Fibroblast of villous mesenchyme (primary cell): Measurements from ENCODE around the gene HLCS. TPM values are rescaled to one million over a fixed set of nuclear protein-coding genes. Genes with fewer than 3 reads are reported as not detected.

Experiments used
- DNase-seq: peaks from one replicate; pipeline ENCODE4 v3.0.0-alpha.2; 2010; ENCODE audit warnings: low read depth
- H3K4me3 ChIP-seq: 2 replicates; pipeline ENCODE4 v1.5.1; 2011; ENCODE audit warnings: low read depth, mild to moderate bottlenecking, low read length
- small RNA-seq: library from RNA; depleted of rRNA; stranded (forward); fragments of <200 nt; gene quantifications from one replicate; pipeline ENCODE3, GENCODE V24; 2012
- total RNA-seq: library from RNA; depleted of rRNA; stranded (reverse); fragments of >200 nt; gene quantifications from 2 replicates; pipeline ENCODE4 v1.2.3, GENCODE V29; 2012
- TF ChIP-seq, protein P1 (sequence below): IDR thresholded peaks from 2 replicates; pipeline ENCODE4 v1.5.1; 2012; ENCODE audit warnings: low read depth, mild to moderate bottlenecking, low read length; ENCODE audit not compliant: insufficient read depth

HLCS gene
- total RNA-seq, 1 donor, result 44.0 TPM

DNA sequence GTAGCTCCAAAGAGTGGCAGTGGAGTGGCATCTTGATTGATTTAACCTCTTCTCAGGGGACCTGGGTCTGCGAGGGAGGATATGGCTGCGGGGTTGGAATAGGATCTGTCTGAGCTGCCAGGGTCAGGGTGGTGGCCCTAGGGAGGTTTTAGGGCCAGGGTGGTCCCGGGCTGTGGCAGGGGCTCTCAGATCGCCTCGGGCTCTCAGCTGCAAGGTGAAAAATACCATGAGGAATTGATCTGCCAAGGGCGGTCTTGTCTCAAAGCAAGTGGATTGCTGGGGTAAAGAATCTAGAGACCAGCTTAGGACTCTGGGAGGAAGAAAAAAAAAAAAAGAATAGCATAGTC lies 263.9 kb downstream of the HLCS start:
- TF ChIP-seq, protein P1, sequence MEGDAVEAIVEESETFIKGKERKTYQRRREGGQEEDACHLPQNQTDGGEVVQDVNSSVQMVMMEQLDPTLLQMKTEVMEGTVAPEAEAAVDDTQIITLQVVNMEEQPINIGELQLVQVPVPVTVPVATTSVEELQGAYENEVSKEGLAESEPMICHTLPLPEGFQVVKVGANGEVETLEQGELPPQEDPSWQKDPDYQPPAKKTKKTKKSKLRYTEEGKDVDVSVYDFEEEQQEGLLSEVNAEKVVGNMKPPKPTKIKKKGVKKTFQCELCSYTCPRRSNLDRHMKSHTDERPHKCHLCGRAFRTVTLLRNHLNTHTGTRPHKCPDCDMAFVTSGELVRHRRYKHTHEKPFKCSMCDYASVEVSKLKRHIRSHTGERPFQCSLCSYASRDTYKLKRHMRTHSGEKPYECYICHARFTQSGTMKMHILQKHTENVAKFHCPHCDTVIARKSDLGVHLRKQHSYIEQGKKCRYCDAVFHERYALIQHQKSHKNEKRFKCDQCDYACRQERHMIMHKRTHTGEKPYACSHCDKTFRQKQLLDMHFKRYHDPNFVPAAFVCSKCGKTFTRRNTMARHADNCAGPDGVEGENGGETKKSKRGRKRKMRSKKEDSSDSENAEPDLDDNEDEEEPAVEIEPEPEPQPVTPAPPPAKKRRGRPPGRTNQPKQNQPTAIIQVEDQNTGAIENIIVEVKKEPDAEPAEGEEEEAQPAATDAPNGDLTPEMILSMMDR, result no peak
- no peak overlapping the region for H3K4me3 ChIP-seq
- DNase-seq, result no peak

DNA sequence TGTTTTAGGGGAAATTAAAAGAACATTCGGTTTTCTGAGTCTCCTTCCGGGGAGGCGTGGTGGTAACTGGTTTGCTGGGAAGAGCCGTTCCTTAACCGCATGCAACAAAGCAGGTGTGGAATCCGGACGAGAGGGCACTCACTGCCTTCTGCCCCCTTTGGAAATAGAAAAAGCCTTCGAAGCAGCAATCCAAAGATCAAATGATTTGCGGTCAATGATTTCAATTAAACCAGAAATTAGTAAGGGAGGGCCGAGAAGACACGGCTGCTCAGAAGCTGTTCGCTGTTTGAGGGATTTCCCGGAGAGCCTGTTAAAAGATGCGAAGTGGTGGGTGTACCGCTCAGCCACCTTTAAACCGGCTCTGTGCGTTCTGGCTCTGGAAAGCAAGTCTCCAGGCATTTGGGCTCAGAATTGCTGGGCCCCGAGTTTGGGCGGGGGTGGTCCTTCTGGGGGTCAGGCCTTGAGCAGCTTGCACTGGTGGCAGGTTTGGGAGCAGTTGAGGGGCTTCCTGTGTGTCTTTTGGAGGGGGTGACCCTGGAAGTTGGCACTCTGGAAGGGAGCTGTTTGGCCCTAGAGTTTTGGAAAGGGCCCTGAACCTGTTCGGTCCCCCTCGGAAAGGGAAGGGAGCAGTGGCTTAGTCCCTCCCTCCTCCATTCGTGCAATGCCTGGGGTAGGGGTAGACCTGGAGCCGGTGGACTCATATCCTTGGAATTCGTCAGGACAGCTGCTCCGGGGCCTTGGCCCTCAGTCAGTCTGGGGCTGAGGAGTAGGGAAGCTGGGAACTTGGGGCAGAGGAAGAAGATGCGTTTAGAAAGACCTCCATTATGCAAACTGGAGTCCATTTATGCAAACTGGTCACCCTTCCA lies 264.5 kb downstream of the HLCS start:
- TF ChIP-seq, protein P1, result no peak
- no peak for DNase-seq
- no peak overlapping the region for H3K4me3 ChIP-seq

DNA sequence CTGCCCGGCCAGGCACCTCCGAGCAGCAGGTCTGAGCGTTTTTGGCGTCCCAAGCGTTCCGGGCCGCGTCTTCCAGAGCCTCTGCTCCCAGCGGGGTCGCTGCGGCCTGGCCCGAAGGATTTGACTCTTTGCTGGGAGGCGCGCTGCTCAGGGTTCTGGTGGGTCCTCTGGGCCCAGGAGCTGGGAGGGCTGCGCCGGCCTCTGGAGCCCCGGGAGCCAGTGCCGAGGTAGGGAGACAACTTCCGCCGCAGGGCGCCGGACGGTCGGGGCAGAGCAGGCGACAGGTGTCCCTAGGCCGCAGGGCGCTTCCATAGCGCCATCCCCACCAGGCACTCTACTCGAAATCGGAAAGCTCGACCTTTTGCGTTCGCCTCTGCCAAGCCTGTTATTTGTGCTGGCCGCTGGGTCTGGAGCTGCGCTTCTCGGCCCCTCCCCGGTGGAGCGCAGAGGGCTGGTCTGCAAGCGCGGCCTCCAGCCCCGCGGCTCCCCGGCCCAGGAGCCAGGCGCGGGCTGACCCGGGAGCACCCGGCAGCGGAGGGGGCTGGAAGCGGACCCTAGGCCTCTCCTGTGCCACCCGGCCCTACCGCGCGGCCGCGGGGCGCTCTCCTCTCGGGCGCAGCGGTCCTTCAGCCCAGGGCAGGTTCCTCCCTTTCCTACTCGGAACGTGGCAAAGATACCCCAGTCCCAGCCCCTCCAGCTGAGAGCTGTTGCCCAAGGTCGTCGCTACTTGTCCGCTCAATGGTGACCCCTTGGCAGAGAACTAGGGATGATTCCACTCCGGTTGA lies 265.3 kb downstream of the HLCS start:
- DNase-seq, result no peak
- TF ChIP-seq, protein P1, result no peak

More for the DNA sequence above, 265.3 kb downstream of the HLCS start:
- H3K4me3 ChIP-seq, result no peak overlapping the region

Small RNA genes within 50 kb of the gene (small RNA-seq; reads per million reads assigned to genes)
- gene RF00019 (not detected), gene RNA5SP491 (not detected)

Other genes with a start within 250 kb of the HLCS start
- gene RIPPLY3, start 40.0 kb upstream of the HLCS start, total RNA-seq, result under 0.01 TPM in 1 of 2 replicates, not detected in the other
- gene PIGP, start 106.4 kb upstream of the HLCS start, total RNA-seq, result 4.5 and 11.2 TPM in 2 replicates
- gene TTC3, start 106.6 kb upstream of the HLCS start, total RNA-seq, result 270 and 339 TPM in 2 replicates